ENCODE results near the gene TMEM271. TPM values are rescaled to one million over a fixed set of nuclear protein-coding genes. Genes with fewer than 3 reads are reported as not detected.

TMEM271 gene
- not detected for total RNA-seq

- no peak within 1 kb of the TSS for H3K27ac Mint-ChIP-seq
- H3K36me3 Mint-ChIP-seq (ENCODE audit: low read depth), result no peaks in the 10 kb centered on the region
- CTCF ChIA-PET, result no interaction called here
- no peak for DNase-seq
- intact Hi-C loops (cut with micrococcal nuclease), result no loop called here
- peaks cover 62% of the 10 kb centered on the region for H3K27me3 Mint-ChIP-seq (ENCODE audit: low read depth)
- H3K4me3 Mint-ChIP-seq, result peak within 1 kb of the TSS; percentile 22
- H3K4me1 Mint-ChIP-seq (ENCODE audit: low read depth), result peaks cover 12% of the 10 kb centered on the region
- peaks cover 5% of the 10 kb centered on the region for H3K9me3 Mint-ChIP-seq
Measured at GRCh38 chr4:576245-576821, at the start of gene TMEM271. Gene TMEM271 (minus strand): TSS chr4:576295. CDS start chr4:576062, 233 bp downstream.

GRCh38 chr4:625631-626161 is 49.6 kb upstream of the TMEM271 start:
- peaks cover 5% of the 10 kb centered on the region for H3K27me3 Mint-ChIP-seq (ENCODE audit: low read depth)
- intact Hi-C loops (cut with micrococcal nuclease), result no loop called here
- no peaks in the 10 kb centered on the region for H3K4me1 Mint-ChIP-seq (ENCODE audit: low read depth)
- DNase-seq, result no peak
- no peaks in the 10 kb centered on the region for H3K9me3 Mint-ChIP-seq
- no peak overlapping the region for H3K4me3 Mint-ChIP-seq
- no peaks in the 10 kb centered on the region for H3K36me3 Mint-ChIP-seq (ENCODE audit: low read depth)
- no peak overlapping the region for H3K27ac Mint-ChIP-seq
- CTCF ChIA-PET, result no interaction called here

- CTCF ChIA-PET, result no interaction called here
- Mint-ChIP-seq H3K9me3 (no peaks in the 10 kb centered on the region), H3K36me3 (ENCODE audit: low read depth) (no peaks in the 10 kb centered on the region), H3K4me1 (ENCODE audit: low read depth) (no peaks in the 10 kb centered on the region), H3K4me3 (no peak within 1 kb of the TSS), H3K27me3 (ENCODE audit: low read depth) (peaks cover 8% of the 10 kb centered on the region), H3K27ac (no peak within 1 kb of the TSS)
- DNase-seq, result no peak
- intact Hi-C loops (cut with micrococcal nuclease), result no loop called here
Measured at GRCh38 chr4:624705-625590, 48.9 kb upstream of the TMEM271 start, which contains the start of gene PDE6B. Gene PDE6B (plus strand): TSS chr4:625573. CDS start chr4:625627, 54 bp downstream.

- DNase-seq, result no peak
- CTCF ChIA-PET, result interaction anchor here (0.6 kb wide), 1 partner anchor 77 kb away, joined by 3 read pairs; no protein-coding TSS in a partner anchor
- Mint-ChIP-seq H3K4me1 (ENCODE audit: low read depth) (no peaks in the 10 kb centered on the region), H3K27me3 (ENCODE audit: low read depth) (peaks cover 8% of the 10 kb centered on the region), H3K9me3 (no peaks in the 10 kb centered on the region), H3K36me3 (ENCODE audit: low read depth) (no peaks in the 10 kb centered on the region), H3K27ac (no peak overlapping the region), H3K4me3 (no peak overlapping the region)
- intact Hi-C loops (cut with micrococcal nuclease), result no loop called here
Measured at GRCh38 chr4:623914-624566, 47.9 kb upstream of the TMEM271 start.

- no peaks in the 10 kb centered on the region for H3K4me1 Mint-ChIP-seq (ENCODE audit: low read depth)
- CTCF ChIA-PET, result interaction anchor here (0.6 kb wide), 1 partner anchor 76 kb away, joined by 3 read pairs; no protein-coding TSS in a partner anchor
- H3K27ac Mint-ChIP-seq, result no peak overlapping the region
- intact Hi-C loops (cut with micrococcal nuclease), result no loop called here
- no peaks in the 10 kb centered on the region for H3K9me3 Mint-ChIP-seq
- peaks cover 8% of the 10 kb centered on the region for H3K27me3 Mint-ChIP-seq (ENCODE audit: low read depth)
- no peak for DNase-seq
- no peaks in the 10 kb centered on the region for H3K36me3 Mint-ChIP-seq (ENCODE audit: low read depth)
- no peak overlapping the region for H3K4me3 Mint-ChIP-seq
Measured at GRCh38 chr4:622996-623913, 47.2 kb upstream of the TMEM271 start.

- Mint-ChIP-seq H3K9me3 (no peaks in the 10 kb centered on the region), H3K4me3 (no peak overlapping the region), H3K4me1 (ENCODE audit: low read depth) (no peaks in the 10 kb centered on the region), H3K27me3 (ENCODE audit: low read depth) (peaks cover 15% of the 10 kb centered on the region), H3K27ac (no peak overlapping the region), H3K36me3 (ENCODE audit: low read depth) (no peaks in the 10 kb centered on the region)
- DNase-seq, result no peak
- CTCF ChIA-PET, result no interaction called here
- intact Hi-C loops (cut with micrococcal nuclease), result no loop called here
Measured at GRCh38 chr4:622071-622995, 46.2 kb upstream of the TMEM271 start.

- Mint-ChIP-seq H3K4me3 (no peak overlapping the region), H3K27me3 (ENCODE audit: low read depth) (peaks cover 15% of the 10 kb centered on the region), H3K4me1 (ENCODE audit: low read depth) (no peaks in the 10 kb centered on the region), H3K27ac (no peak overlapping the region), H3K36me3 (ENCODE audit: low read depth) (no peaks in the 10 kb centered on the region), H3K9me3 (no peaks in the 10 kb centered on the region)
- no peak for DNase-seq
- intact Hi-C loops (cut with micrococcal nuclease), result no loop called here
- CTCF ChIA-PET, result no interaction called here
Measured at GRCh38 chr4:621296-622070, 45.4 kb upstream of the TMEM271 start.

- no peak for DNase-seq
- Mint-ChIP-seq H3K9me3 (no peaks in the 10 kb centered on the region), H3K27ac (no peak overlapping the region), H3K36me3 (ENCODE audit: low read depth) (no peaks in the 10 kb centered on the region), H3K27me3 (ENCODE audit: low read depth) (peaks cover 13% of the 10 kb centered on the region), H3K4me1 (ENCODE audit: low read depth) (no peaks in the 10 kb centered on the region), H3K4me3 (no peak overlapping the region)
- intact Hi-C loops (cut with micrococcal nuclease), result no loop called here
- CTCF ChIA-PET, result no interaction called here
Measured at GRCh38 chr4:620851-621261, 44.8 kb upstream of the TMEM271 start.

GRCh38 chr4:620201-620600 is 44.1 kb upstream of the TMEM271 start:
- intact Hi-C loops (cut with micrococcal nuclease), result no loop called here
- Mint-ChIP-seq H3K4me1 (ENCODE audit: low read depth) (no peaks in the 10 kb centered on the region), H3K4me3 (no peak overlapping the region), H3K9me3 (no peaks in the 10 kb centered on the region), H3K27me3 (ENCODE audit: low read depth) (peaks cover 13% of the 10 kb centered on the region), H3K27ac (no peak overlapping the region), H3K36me3 (ENCODE audit: low read depth) (no peaks in the 10 kb centered on the region)
- DNase-seq, result no peak
- CTCF ChIA-PET, result no interaction called here

- Mint-ChIP-seq H3K9me3 (peaks cover 2% of the 10 kb centered on the region), H3K4me1 (ENCODE audit: low read depth) (no peaks in the 10 kb centered on the region), H3K4me3 (no peak overlapping the region), H3K27me3 (ENCODE audit: low read depth) (peaks cover 10% of the 10 kb centered on the region), H3K27ac (no peak overlapping the region), H3K36me3 (ENCODE audit: low read depth) (no peaks in the 10 kb centered on the region)
- CTCF ChIA-PET, result no interaction called here
- intact Hi-C loops (cut with micrococcal nuclease), result no loop called here
- no peak for DNase-seq
Measured at GRCh38 chr4:617644-618641, 41.8 kb upstream of the TMEM271 start.
